HEK293 (cell line): ENCODE data around the gene INPP5F.

Experiments
- CTCF ChIA-PET: fragments of 350-600 bp; formaldehyde crosslinking; extraction: SDS; loops from one replicate; lab custom pipeline; 2021; ENCODE audit warnings: antibody characterized with exemption; lab: Yijun Ruan, JAX
- POLR2A ChIA-PET: fragments of 300-600 bp; formaldehyde crosslinking; extraction: SDS; loops from one replicate; lab custom pipeline; 2020; ENCODE audit warnings: antibody characterized with exemption, inconsistent platforms; lab: Yijun Ruan, JAX
- H3K27ac ChIP-seq: fragments of 200-500 bp; sonication (Bioruptor generic); 2 replicates; pipeline ENCODE4 v1.5.1; 2014; ENCODE audit warnings: low read depth, low read length, control low read depth, inconsistent platforms; ENCODE audit errors: extremely low read depth
- H3K36me3 ChIP-seq, 2 experiments: fragments of 200-500 bp in 1 of 2; sonication (Bioruptor generic) in 1 of 2; 1 replicate in 1 of 2; 2 replicates in 1 of 2; pipeline ENCODE4 v1.5.1; 2014 to 2017; ENCODE audit warnings: inconsistent platforms in 2 of 2, low read length in 2 of 2; ENCODE audit not compliant: control insufficient read depth in 2 of 2, insufficient read depth in 1 of 2
- H3K4me1 ChIP-seq: fragments of 200-500 bp; sonication (Bioruptor generic); 2 replicates; pipeline ENCODE4 v1.5.1; 2014; ENCODE audit warnings: mild to moderate bottlenecking, low read length, inconsistent platforms; ENCODE audit not compliant: control insufficient read depth, insufficient read depth
- H3K4me3 ChIP-seq: 2 replicates; pipeline ENCODE4 v1.5.1; 2011; ENCODE audit warnings: low read depth, mild to moderate bottlenecking, control low read depth, low read length, moderate library complexity
- H3K9me3 ChIP-seq: fragments of 200-500 bp; sonication (Bioruptor generic); 2 replicates; pipeline ENCODE4 v1.5.1; 2014; ENCODE audit warnings: low read depth, low read length, inconsistent platforms; ENCODE audit not compliant: control insufficient read depth, insufficient read depth
- GLIS1 ChIP-seq: fragments of 450-650 bp; formaldehyde crosslinking; IDR thresholded peaks from 2 replicates; pipeline ENCODE4 v1.5.1; 2016; ENCODE audit warnings: missing biosample characterization, missing genetic modification characterization
- KLF9 ChIP-seq: fragments of 450-650 bp; formaldehyde crosslinking; IDR thresholded peaks from 2 replicates; pipeline ENCODE4 v1.5.1; 2016; ENCODE audit warnings: missing biosample characterization, missing genetic modification characterization, low read depth
- MYNN ChIP-seq: fragments of 450-650 bp; formaldehyde crosslinking; IDR thresholded peaks from 2 replicates; pipeline ENCODE4 v1.5.1; 2016; ENCODE audit warnings: missing biosample characterization, missing genetic modification characterization, borderline replicate concordance
- MZF1 ChIP-seq: fragments of 450-650 bp; formaldehyde crosslinking; IDR thresholded peaks from 2 replicates; pipeline ENCODE4 v1.5.1; 2017; ENCODE audit warnings: missing biosample characterization, missing genetic modification characterization, borderline replicate concordance
- RBAK ChIP-seq: fragments of 450-650 bp; formaldehyde crosslinking; IDR thresholded peaks from 2 replicates; pipeline ENCODE4 v1.5.1; 2016; ENCODE audit warnings: missing biosample characterization, missing genetic modification characterization
- REPIN1 ChIP-seq: fragments of 450-650 bp; formaldehyde crosslinking; IDR thresholded peaks from 2 replicates; pipeline ENCODE4 v1.5.1; 2017; ENCODE audit warnings: missing biosample characterization, missing genetic modification characterization, low read depth
- REST ChIP-seq: fragments of 450-650 bp; formaldehyde crosslinking; IDR thresholded peaks from 2 replicates; pipeline ENCODE4 v1.5.1; 2016; ENCODE audit warnings: missing biosample characterization, missing genetic modification characterization
- YY1 ChIP-seq: fragments of 450-650 bp; formaldehyde crosslinking; IDR thresholded peaks from 2 replicates; pipeline ENCODE4 v1.5.1; 2018; ENCODE audit warnings: missing biosample characterization, missing genetic modification characterization
- ZNF157 ChIP-seq: fragments of 450-650 bp; formaldehyde crosslinking; IDR thresholded peaks from 2 replicates; pipeline ENCODE4 v1.5.1; 2016; ENCODE audit warnings: missing biosample characterization, missing genetic modification characterization
- ZNF175 ChIP-seq: fragments of 450-650 bp; formaldehyde crosslinking; IDR thresholded peaks from 2 replicates; pipeline ENCODE4 v1.5.1; 2016; ENCODE audit warnings: missing biosample characterization, missing genetic modification characterization
- ZNF211 ChIP-seq: fragments of 450-650 bp; formaldehyde crosslinking; IDR thresholded peaks from 2 replicates; pipeline ENCODE4 v1.5.1; 2016; ENCODE audit warnings: low read depth, missing biosample characterization, missing genetic modification characterization
- ZNF23 ChIP-seq: fragments of 450-650 bp; formaldehyde crosslinking; IDR thresholded peaks from 2 replicates; pipeline ENCODE4 v1.5.1; 2016; ENCODE audit warnings: missing biosample characterization, missing genetic modification characterization, borderline replicate concordance
- ZNF404 ChIP-seq: fragments of 450-650 bp; formaldehyde crosslinking; IDR thresholded peaks from 2 replicates; pipeline ENCODE4 v1.5.1; 2017; ENCODE audit warnings: missing biosample characterization, missing genetic modification characterization
- ZNF48 ChIP-seq: fragments of 450-650 bp; formaldehyde crosslinking; IDR thresholded peaks from 2 replicates; pipeline ENCODE4 v1.5.1; 2016; ENCODE audit warnings: missing biosample characterization, missing genetic modification characterization
- ZNF514 ChIP-seq: fragments of 450-650 bp; formaldehyde crosslinking; IDR thresholded peaks from 2 replicates; pipeline ENCODE4 v1.5.1; 2016; ENCODE audit warnings: missing biosample characterization, missing genetic modification characterization
- ZNF521 ChIP-seq: fragments of 450-650 bp; formaldehyde crosslinking; IDR thresholded peaks from 2 replicates; pipeline ENCODE4 v1.5.1; 2017; ENCODE audit warnings: missing biosample characterization, mild to moderate bottlenecking, missing genetic modification characterization
- ZNF555 ChIP-seq: fragments of 450-650 bp; formaldehyde crosslinking; conservative IDR thresholded peaks from 2 replicates; pipeline ENCODE4 v1.5.1; 2017; ENCODE audit warnings: missing biosample characterization, mild to moderate bottlenecking, missing genetic modification characterization, inconsistent platforms
- ZNF626 ChIP-seq: fragments of 450-650 bp; sonication (Bioruptor Pico); formaldehyde crosslinking; IDR thresholded peaks from 2 replicates; pipeline ENCODE4 v1.5.1; 2018; ENCODE audit warnings: missing biosample characterization, missing genetic modification characterization, inconsistent platforms
- ZNF658 ChIP-seq: fragments of 450-650 bp; formaldehyde crosslinking; IDR thresholded peaks from 2 replicates; pipeline ENCODE4; 2016; ENCODE audit warnings: missing biosample characterization, missing genetic modification characterization
- ZNF747 ChIP-seq: fragments of 450-650 bp; formaldehyde crosslinking; IDR thresholded peaks from 2 replicates; pipeline ENCODE4 v1.5.1; 2016; ENCODE audit warnings: missing biosample characterization, missing genetic modification characterization
- ZNF837 ChIP-seq: fragments of 450-650 bp; formaldehyde crosslinking; IDR thresholded peaks from 2 replicates; pipeline ENCODE4 v1.5.1; 2016; ENCODE audit warnings: missing biosample characterization, missing genetic modification characterization
- TF ChIP-seq, protein P1 (sequence below): IDR thresholded peaks from 2 replicates; pipeline ENCODE4 v1.6.1; 2011; ENCODE audit warnings: mild to moderate bottlenecking, low read depth, low read length, borderline replicate concordance

The INPP5F gene

DNA sequence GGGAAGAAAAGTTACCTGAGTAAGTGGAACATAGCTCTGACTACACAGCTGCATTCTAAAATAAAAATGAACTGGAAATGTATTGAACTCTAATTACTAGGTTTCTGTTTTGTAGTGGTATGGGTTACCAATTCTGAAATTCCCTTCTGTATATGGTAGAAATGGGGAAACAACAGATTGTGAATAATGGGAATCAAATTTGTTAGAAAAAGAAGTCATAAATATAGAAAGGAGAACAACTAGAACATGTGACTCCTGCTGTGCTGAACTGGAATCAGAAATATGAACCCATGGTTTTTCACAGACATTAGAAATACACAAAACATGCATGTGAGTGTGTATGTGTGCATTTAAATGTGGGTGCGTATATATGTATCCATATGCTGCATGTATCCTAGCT, 119.8 kb downstream of the INPP5F start (continued):
- TF ChIP-seq ZNF514 (tag by site-specific recombination) (no peak), ZNF747 (tag by site-specific recombination) (no peak), RBAK (tag by site-specific recombination) (no peak), ZNF157 (tag by site-specific recombination) (no peak), MZF1 (no peak), REST (no peak), MYNN (tag by site-specific recombination) (no peak), ZNF626 (no peak), YY1 (tag by site-specific recombination) (no peak), ZNF211 (tag by site-specific recombination) (no peak)

GRCh38 chr10:119849031-119849789, 123.4 kb downstream of the INPP5F start:
- POLR2A ChIA-PET, result no interaction called here
- TF ChIP-seq ZNF555 (tag by site-specific recombination) (no peak), ZNF521 (tag by site-specific recombination) (no peak), ZNF658 (tag by site-specific recombination) (no peak), GLIS1 (tag by site-specific recombination) (no peak), REPIN1 (tag by site-specific recombination) (no peak), ZNF48 (tag by site-specific recombination) (no peak), ZNF23 (no peak), KLF9 (tag by site-specific recombination) (no peak), ZNF175 (tag by site-specific recombination) (no peak), ZNF404 (no peak), ZNF837 (no peak)
- TF ChIP-seq, protein P1, sequence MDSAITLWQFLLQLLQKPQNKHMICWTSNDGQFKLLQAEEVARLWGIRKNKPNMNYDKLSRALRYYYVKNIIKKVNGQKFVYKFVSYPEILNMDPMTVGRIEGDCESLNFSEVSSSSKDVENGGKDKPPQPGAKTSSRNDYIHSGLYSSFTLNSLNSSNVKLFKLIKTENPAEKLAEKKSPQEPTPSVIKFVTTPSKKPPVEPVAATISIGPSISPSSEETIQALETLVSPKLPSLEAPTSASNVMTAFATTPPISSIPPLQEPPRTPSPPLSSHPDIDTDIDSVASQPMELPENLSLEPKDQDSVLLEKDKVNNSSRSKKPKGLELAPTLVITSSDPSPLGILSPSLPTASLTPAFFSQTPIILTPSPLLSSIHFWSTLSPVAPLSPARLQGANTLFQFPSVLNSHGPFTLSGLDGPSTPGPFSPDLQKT, result no peak
- Histone ChIP-seq H3K9me3 (no peaks in the 10 kb centered on the region), H3K4me1 (no peaks in the 10 kb centered on the region), H3K27ac (no peak overlapping the region), H3K36me3 (peaks cover 62 to 91% of the 10 kb centered on the region in 2 experiments), H3K4me3 (no peak overlapping the region)
- CTCF ChIA-PET, result interaction anchor here (0.7 to 1.7 kb wide), 3 partner anchors 10 to 98 kb away, joined by 4 to 6 read pairs (median 6); no protein-coding TSS in a partner anchor
